GM12878 (cell line): ENCODE measurements around the gene PPP2R1B. TPM values are rescaled to one million over a fixed set of nuclear protein-coding genes. Genes with fewer than 3 reads are reported as not detected.

ENCODE experiments used
- ATAC-seq: fragments of 200-7000 bp; cut with Tn5 transposase; 3 replicates; pipeline ENCODE4 v1.9.1; 2020; ENCODE audit warnings: mild to moderate bottlenecking, moderate library complexity
- BruUV-seq: library from RNA; stranded (reverse); fragments of 400-500 nt; replicated peaks from 2 replicates; lab custom pipeline; 2021; lab: Mats Ljungman, UMichigan
- CTCF ChIA-PET: fragments of 300-600 bp; sonication (Branson Sonifier 250); formaldehyde crosslinking; extraction: SDS; loops from one replicate; lab custom pipeline; 2021; ENCODE audit warnings: inconsistent platforms; lab: Yijun Ruan, JAX
- POLR2A ChIA-PET: fragments of 350-600 bp; formaldehyde crosslinking; extraction: SDS; loops from one replicate; lab custom pipeline; 2021; ENCODE audit warnings: inconsistent platforms; lab: Charles Lee
- RAD21 ChIA-PET: fragments of 300-600 bp; sonication (Branson Sonifier 250); formaldehyde crosslinking; loops from one replicate; lab custom pipeline; 2023; ENCODE audit warnings: antibody characterized with exemption; ENCODE audit not compliant: unreplicated experiment; lab: Charles Lee
- SMC1A ChIA-PET: fragments of 300-600 bp; sonication (Branson Sonifier 250); formaldehyde crosslinking; loops from one replicate; lab custom pipeline; 2023; ENCODE audit not compliant: unreplicated experiment, uncharacterized antibody; lab: Charles Lee
- DNase-seq: peaks from one replicate; pipeline ENCODE4 v3.0.0-alpha.2; 2011; ENCODE audit warnings: low read depth, low spot score
- FAIRE-seq: peaks from 3 replicates; lab custom pipeline; 2011; peaks lifted over from hg19 to GRCh38; lab: Jason Lieb, UNC
- H2AFZ ChIP-seq: 2 replicates; pipeline ENCODE4 v1.6.0; 2011; ENCODE audit warnings: low read depth, low read length, control low read depth; ENCODE audit not compliant: control insufficient read depth
- H3K27ac ChIP-seq: 2 replicates; pipeline ENCODE4 v1.5.1; 2011; ENCODE audit warnings: control low read depth; ENCODE audit not compliant: control insufficient read depth, insufficient read depth
- H3K27me3 ChIP-seq, 2 experiments: replicated peaks in 1 of 2; 2 replicates each; pipeline versions ENCODE4 v1.6.0 to v1.6.1; 2011; ENCODE audit warnings: low read length in 1 of 2; ENCODE audit not compliant: control insufficient read depth in 2 of 2, insufficient read depth in 2 of 2
- H3K36me3 ChIP-seq, 2 experiments: 2 replicates each; pipeline ENCODE4 v1.5.1; 2011; ENCODE audit warnings: low read length in 1 of 2; ENCODE audit not compliant: control insufficient read depth in 2 of 2, insufficient read depth in 2 of 2
- H3K4me1 ChIP-seq: 2 replicates; pipeline ENCODE4 v1.6.1; 2011; ENCODE audit warnings: mild to moderate bottlenecking, low read length, moderate library complexity, mixed read lengths; ENCODE audit not compliant: control insufficient read depth, insufficient read depth
- H3K4me2 ChIP-seq: 2 replicates; pipeline ENCODE4 v1.6.0; 2011; ENCODE audit warnings: control low read depth; ENCODE audit not compliant: control insufficient read depth, insufficient read depth
- H3K4me3 ChIP-seq: fragments of 200-600 bp; sonication (generic); 2 replicates; pipeline ENCODE4 v1.5.1; 2016
- H3K79me2 ChIP-seq: 2 replicates; pipeline ENCODE4 v1.6.0; 2011; ENCODE audit warnings: low read length; ENCODE audit not compliant: control insufficient read depth, insufficient read depth
- H3K9ac ChIP-seq: 2 replicates; pipeline ENCODE4 v1.8.0; 2011; ENCODE audit warnings: low read length, control low read depth, mixed read lengths; ENCODE audit not compliant: control insufficient read depth, insufficient read depth
- H3K9me3 ChIP-seq: replicated peaks from 3 replicates; pipeline ENCODE4 v1.5.1; 2011; ENCODE audit warnings: mild to moderate bottlenecking, low read length; ENCODE audit not compliant: control insufficient read depth, insufficient read depth
- H4K20me1 ChIP-seq: 2 replicates; pipeline ENCODE4 v1.6.0; 2011; ENCODE audit not compliant: control insufficient read depth, insufficient read depth
- BMI1 ChIP-seq: fragments of 450-650 bp; IDR thresholded peaks from 2 replicates; pipeline ENCODE4 v1.6.1; 2016; ENCODE audit warnings: mild to moderate bottlenecking, moderate library complexity, borderline replicate concordance
- BRCA1 ChIP-seq: IDR thresholded peaks from 2 replicates; pipeline ENCODE4 v1.6.1; 2011; ENCODE audit warnings: low read depth, low read length, improper control_type of control experiment
- CREM ChIP-seq: IDR thresholded peaks from 2 replicates; pipeline ENCODE4 v1.6.1; 2014; ENCODE audit warnings: antibody characterized with exemption, low read depth
- EP300 ChIP-seq, 2 experiments: fragments of 150-350 bp in 1 of 2; IDR thresholded peaks; 2 replicates each; pipeline ENCODE4 v1.6.1; 2011 to 2012; ENCODE audit warnings: low read depth in 2 of 2, low read length in 2 of 2, borderline replicate concordance in 1 of 2, improper control_type of control experiment in 1 of 2, inconsistent platforms in 1 of 2; ENCODE audit not compliant: control insufficient read depth in 1 of 2
- EZH2 ChIP-seq: IDR thresholded peaks from 2 replicates; pipeline ENCODE4 v1.6.1; 2012; ENCODE audit warnings: low read depth, mild to moderate bottlenecking, control low read depth, inconsistent platforms, low read length, borderline replicate concordance; ENCODE audit not compliant: control insufficient read depth
- HCFC1 ChIP-seq: fragments of 150-350 bp; IDR thresholded peaks from 2 replicates; pipeline ENCODE4 v1.6.1; 2014; ENCODE audit warnings: low read length
- HDAC2 ChIP-seq: fragments of 200-600 bp; sonication (generic); IDR thresholded peaks from 2 replicates; pipeline ENCODE4 v1.6.1; 2017
- KLF5 ChIP-seq: fragments of 450-650 bp; IDR thresholded peaks from 2 replicates; pipeline ENCODE4 v1.6.1; 2014; ENCODE audit warnings: mild to moderate bottlenecking; ENCODE audit not compliant: partially characterized antibody
- MEF2B ChIP-seq: fragments of 450-650 bp; IDR thresholded peaks from 2 replicates; pipeline ENCODE4 v1.6.1; 2018; ENCODE audit warnings: mild to moderate bottlenecking, moderate library complexity; ENCODE audit not compliant: partially characterized antibody, poor library complexity, severe bottlenecking
- MLLT1 ChIP-seq: fragments of 450-650 bp; IDR thresholded peaks from 2 replicates; pipeline ENCODE4 v1.6.1; 2016; ENCODE audit warnings: mild to moderate bottlenecking
- MTA3 ChIP-seq: IDR thresholded peaks from 2 replicates; pipeline ENCODE4 v1.6.1; 2012; ENCODE audit warnings: low read length, inconsistent platforms, borderline replicate concordance
- MXI1 ChIP-seq: fragments of 150-350 bp; IDR thresholded peaks from 2 replicates; pipeline ENCODE4 v1.6.1; 2011; ENCODE audit warnings: low read depth, mild to moderate bottlenecking, inconsistent platforms, low read length, improper control_type of control experiment
- PAX8 ChIP-seq: fragments of 450-650 bp; IDR thresholded peaks from 2 replicates; pipeline ENCODE4 v1.6.1; 2017; ENCODE audit warnings: mild to moderate bottlenecking, moderate library complexity
- RCOR1 ChIP-seq: conservative IDR thresholded peaks from 2 replicates; pipeline ENCODE4 v1.6.1; 2012; ENCODE audit warnings: low read depth, low read length, improper control_type of control experiment
- SIN3A ChIP-seq: IDR thresholded peaks from 2 replicates; pipeline ENCODE4 v1.6.1; 2012; ENCODE audit warnings: low read depth, low read length, improper control_type of control experiment
- SRF ChIP-seq, 2 experiments: IDR thresholded peaks; 2 replicates each; pipeline ENCODE4 v1.6.1; 2011; ENCODE audit warnings: low read depth in 2 of 2, low read length in 2 of 2, mild to moderate bottlenecking in 1 of 2, moderate library complexity in 1 of 2
- SUZ12 ChIP-seq: fragments of 200-600 bp; sonication (generic); IDR thresholded peaks from one replicate; pipeline ENCODE4 v1.6.1; 2018; ENCODE audit warnings: antibody characterized with exemption, mild to moderate bottlenecking; ENCODE audit not compliant: unreplicated experiment
- ZNF384 ChIP-seq: IDR thresholded peaks from 2 replicates; pipeline ENCODE4 v1.6.1; 2012; ENCODE audit warnings: low read depth, mild to moderate bottlenecking, low read length, improper control_type of control experiment, borderline replicate concordance
- WGBS: methylation state at CpG from one replicate; pipeline ENCODE4 v1.1.6; 2016; ENCODE audit warnings: low lambda C conversion rate; ENCODE audit not compliant: insufficient replicate concordance, insufficient coverage; ENCODE audit errors: missing lambda C conversion rate; 5-methylcytosine and 5-hydroxymethylcytosine counted together
- in situ Hi-C: fragments of 300-500 bp; cut with MboI; formaldehyde crosslinking; loops from 9 replicates; pipeline ENCODE4 v1.14.3; 2018; ENCODE audit warnings: mixed read lengths
- intact Hi-C: fragments of 100-400 bp; cut with micrococcal nuclease; formaldehyde crosslinking; loops from one replicate; pipeline ENCODE4 v1.14.2; 2022; ENCODE audit not compliant: unreplicated experiment
- polyA plus RNA-seq, 11 experiments: library from polyadenylated mRNA; depleted of rRNA in 4 of 11; unstranded in 6 of 11; stranded (reverse) in 5 of 11; fragments of >200 nt; fragmentation: Nextera tagmentation in 4 of 11; fragmentation: Illumina TruSeq in 1 of 11; extraction: Ambion mirVana in 4 of 11; extraction: Trizol in 1 of 11; gene quantifications; 1 replicate in 1 of 11; 2 replicates in 10 of 11; pipeline versions ENCODE4 v1.2.1 to v1.2.3, GENCODE V29; 2011 to 2016; ENCODE audit warnings: inconsistent platforms in 2 of 11, missing spikeins in 2 of 11, low read depth in 1 of 11
- total RNA-seq, 4 experiments: library from RNA; depleted of rRNA in 3 of 4; stranded (reverse); fragments of >200 nt in 3 of 4; fragmentation: Illumina TruSeq in 1 of 4; extraction: Trizol in 1 of 4; gene quantifications; 2 replicates each; pipeline versions ENCODE4 v1.2.1 to v1.2.3, GENCODE V29; 2013 to 2021
- TF ChIP-seq, protein P1 (sequence below): fragments of 450-650 bp; formaldehyde crosslinking; IDR thresholded peaks from 2 replicates; pipeline ENCODE4 v1.4.0; 2022; ENCODE audit warnings: mild to moderate bottlenecking, moderate library complexity

Gene PPP2R1B
- total and polyA plus RNA-seq, 10 of the 15 experiments (the other 5 are each of a cell fraction or from before 2014, with no cell fraction given), result 26.6 to 68.2 (median 35.7) TPM

DNA sequence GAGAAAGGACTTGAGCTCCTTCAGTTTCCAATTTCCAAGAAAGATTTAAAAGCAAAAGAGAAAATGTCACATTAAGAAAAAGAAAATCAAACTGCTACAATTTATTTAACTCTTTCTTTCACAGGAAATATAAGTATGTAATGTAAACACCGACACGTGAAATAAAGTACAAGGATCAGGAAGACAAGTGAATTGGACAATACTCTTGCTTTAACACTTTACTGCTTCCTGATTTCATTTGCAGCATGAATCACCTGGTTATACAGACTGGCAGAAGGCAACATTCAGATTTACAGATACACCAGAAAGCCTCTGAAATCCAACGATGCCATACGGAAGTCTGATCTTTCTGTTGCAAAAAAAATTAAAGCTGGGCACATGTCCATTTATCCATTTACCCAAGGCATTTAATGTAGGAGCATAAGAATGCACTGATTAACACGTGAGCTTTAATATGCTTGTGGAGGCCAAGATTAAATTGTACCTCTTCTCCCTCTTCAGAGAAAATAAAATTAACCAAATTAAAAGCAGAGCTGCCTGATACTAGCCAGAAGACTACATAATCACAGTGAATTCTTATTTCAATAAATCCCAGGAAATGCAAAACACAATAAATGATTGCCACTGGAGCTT, 16.0 kb upstream of the PPP2R1B start:
- Histone ChIP-seq H3K27me3 (no peaks in the 10 kb centered on the region), H3K79me2 (no peaks in the 10 kb centered on the region), H3K4me1 (no peaks in the 10 kb centered on the region), H3K9ac (no peak overlapping the region), H3K4me3 (no peak overlapping the region), H3K9me3 (no peaks in the 10 kb centered on the region), H2AFZ (no peak overlapping the region), H3K4me2 (no peak overlapping the region), H4K20me1 (no peaks in the 10 kb centered on the region), H3K36me3 (peaks cover 0 to 8% of the 10 kb centered on the region in 2 experiments; a peak in 3 of 4 replicates), H3K27ac (no peak overlapping the region)
- 99% methylated on average over 5 of the region's 5 CpGs for WGBS
- DNase-seq (no peak), FAIRE-seq (no peak), ATAC-seq (no peak)
- SMC1A ChIA-PET, result interaction anchor here (1.1 to 2.2 kb wide), 6 partner anchors 10 to 195 kb away, joined by 3 to 6 read pairs (median 5); no protein-coding TSS in a partner anchor
- BruUV-seq, result no TSS peak
- POLR2A ChIA-PET, result interaction anchor here (0.6 to 1.7 kb wide), 2 partner anchors 11 to 17 kb away, joined by 4 to 5 read pairs; no protein-coding TSS in a partner anchor
- intact Hi-C loops, result no loop called here
- in situ Hi-C loops, result no loop called here
- CTCF ChIA-PET, result interaction anchor here (1.2 to 1.9 kb wide), 2 partner anchors 59 to 185 kb away, joined by 3 to 8 read pairs; no protein-coding TSS in a partner anchor
- TF ChIP-seq BMI1 (no peak), MXI1 (no peak), MEF2B (no peak), CREM (no peak), EP300 (IDR thresholded peaks at IDR 0.05; ENCODE audit: borderline replicate concordance in 1 of 2, control insufficient read depth in 1 of 2, low read depth in 2 of 2, low read length in 2 of 2) (no peak), RCOR1 (no peak), PAX8 (no peak), EZH2 (no peak), BRCA1 (no peak), KLF5 (no peak), SIN3A (no peak), MTA3 (no peak), HDAC2 (no peak), MLLT1 (no peak), HCFC1 (no peak), SRF (IDR thresholded peaks at IDR 0.05; ENCODE audit: low read depth in 2 of 2, low read length in 2 of 2) (no peak), ZNF384 (no peak), SUZ12 (no peak)
- TF ChIP-seq, protein P1, sequence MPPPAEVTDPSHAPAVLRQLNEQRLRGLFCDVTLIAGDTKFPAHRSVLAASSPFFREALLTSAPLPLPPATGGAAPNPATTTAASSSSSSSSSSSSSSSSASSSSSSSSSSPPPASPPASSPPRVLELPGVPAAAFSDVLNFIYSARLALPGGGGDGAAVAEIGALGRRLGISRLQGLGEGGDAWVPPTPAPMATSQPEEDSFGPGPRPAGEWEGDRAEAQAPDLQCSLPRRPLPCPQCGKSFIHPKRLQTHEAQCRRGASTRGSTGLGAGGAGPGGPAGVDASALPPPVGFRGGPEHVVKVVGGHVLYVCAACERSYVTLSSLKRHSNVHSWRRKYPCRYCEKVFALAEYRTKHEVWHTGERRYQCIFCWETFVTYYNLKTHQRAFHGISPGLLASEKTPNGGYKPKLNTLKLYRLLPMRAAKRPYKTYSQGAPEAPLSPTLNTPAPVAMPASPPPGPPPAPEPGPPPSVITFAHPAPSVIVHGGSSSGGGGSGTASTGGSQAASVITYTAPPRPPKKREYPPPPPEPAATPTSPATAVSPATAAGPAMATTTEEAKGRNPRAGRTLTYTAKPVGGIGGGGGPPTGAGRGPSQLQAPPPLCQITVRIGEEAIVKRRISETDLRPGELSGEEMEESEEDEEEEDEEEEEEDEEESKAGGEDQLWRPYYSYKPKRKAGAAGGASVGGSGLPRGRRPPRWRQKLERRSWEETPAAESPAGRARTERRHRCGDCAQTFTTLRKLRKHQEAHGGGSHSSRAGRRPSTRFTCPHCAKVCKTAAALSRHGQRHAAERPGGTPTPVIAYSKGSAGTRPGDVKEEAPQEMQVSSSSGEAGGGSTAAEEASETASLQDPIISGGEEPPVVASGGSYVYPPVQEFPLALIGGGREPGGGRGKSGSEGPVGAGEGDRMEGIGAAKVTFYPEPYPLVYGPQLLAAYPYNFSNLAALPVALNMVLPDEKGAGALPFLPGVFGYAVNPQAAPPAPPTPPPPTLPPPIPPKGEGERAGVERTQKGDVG (CRISPR knock-in tag), result no peak
- RAD21 ChIA-PET, result interaction anchor here (1.6 to 1.8 kb wide), 3 partner anchors 47 to 195 kb away, joined by 4 to 6 read pairs (median 5); no protein-coding TSS in a partner anchor
